HEK293 (cell line): Measurements from ENCODE around the gene ZNF865.

Experiments
- FEZF1 ChIP-seq: fragments of 450-650 bp; formaldehyde crosslinking; IDR thresholded peaks from 2 replicates; pipeline ENCODE4 v1.5.1; 2016; ENCODE audit warnings: missing biosample characterization, missing genetic modification characterization
- HOXA7 ChIP-seq: sonication (generic); formaldehyde crosslinking; IDR thresholded peaks from 2 replicates; pipeline ENCODE4 v1.8.1; 2022; ENCODE audit warnings: missing genetic modification reagents, borderline replicate concordance
- MEIS1 ChIP-seq: sonication (generic); formaldehyde crosslinking; IDR thresholded peaks from 2 replicates; pipeline ENCODE4 v1.8.1; 2022; ENCODE audit warnings: missing genetic modification reagents, mild to moderate bottlenecking, borderline replicate concordance
- MYNN ChIP-seq: fragments of 450-650 bp; formaldehyde crosslinking; IDR thresholded peaks from 2 replicates; pipeline ENCODE4 v1.5.1; 2016; ENCODE audit warnings: missing biosample characterization, missing genetic modification characterization, borderline replicate concordance
- PRDM2 ChIP-seq: fragments of 450-650 bp; formaldehyde crosslinking; IDR thresholded peaks from 2 replicates; pipeline ENCODE4 v1.5.1; 2016; ENCODE audit warnings: missing biosample characterization, missing genetic modification characterization, borderline replicate concordance
- PRDM4 ChIP-seq: fragments of 450-650 bp; formaldehyde crosslinking; IDR thresholded peaks from 2 replicates; pipeline ENCODE4 v1.5.1; 2017; ENCODE audit warnings: missing biosample characterization, missing genetic modification characterization
- RBAK ChIP-seq: fragments of 450-650 bp; formaldehyde crosslinking; IDR thresholded peaks from 2 replicates; pipeline ENCODE4 v1.5.1; 2016; ENCODE audit warnings: missing biosample characterization, missing genetic modification characterization
- SP2 ChIP-seq: fragments of 450-650 bp; formaldehyde crosslinking; IDR thresholded peaks from 2 replicates; pipeline ENCODE4 v1.5.1; 2016; ENCODE audit warnings: missing biosample characterization, missing genetic modification characterization
- YY2 ChIP-seq: fragments of 450-650 bp; formaldehyde crosslinking; IDR thresholded peaks from 2 replicates; pipeline ENCODE4 v1.5.1; 2016; ENCODE audit warnings: missing biosample characterization, missing genetic modification characterization
- ZBTB7A ChIP-seq: fragments of 450-650 bp; formaldehyde crosslinking; IDR thresholded peaks from 2 replicates; pipeline ENCODE4 v1.5.1; 2016; ENCODE audit warnings: low read depth, missing biosample characterization, missing genetic modification characterization
- ZNF19 ChIP-seq: fragments of 450-650 bp; formaldehyde crosslinking; IDR thresholded peaks from 2 replicates; pipeline ENCODE4; 2016; ENCODE audit warnings: missing biosample characterization, missing genetic modification characterization, low read depth
- ZNF214 ChIP-seq: fragments of 450-650 bp; formaldehyde crosslinking; IDR thresholded peaks from 2 replicates; pipeline ENCODE4 v1.5.1; 2017; ENCODE audit warnings: missing biosample characterization, mild to moderate bottlenecking, missing genetic modification characterization, borderline replicate concordance
- ZNF221 ChIP-seq: fragments of 450-650 bp; formaldehyde crosslinking; IDR thresholded peaks from 2 replicates; pipeline ENCODE4 v1.5.1; 2017; ENCODE audit warnings: missing biosample characterization, missing genetic modification characterization, borderline replicate concordance
- ZNF24 ChIP-seq: fragments of 450-650 bp; formaldehyde crosslinking; IDR thresholded peaks from 2 replicates; pipeline ENCODE4 v1.5.1; 2016; ENCODE audit warnings: missing biosample characterization, missing genetic modification characterization
- ZNF324 ChIP-seq: fragments of 450-650 bp; formaldehyde crosslinking; IDR thresholded peaks from 2 replicates; pipeline ENCODE4 v1.5.1; 2016; ENCODE audit warnings: missing biosample characterization, missing genetic modification characterization
- ZNF404 ChIP-seq: fragments of 450-650 bp; formaldehyde crosslinking; IDR thresholded peaks from 2 replicates; pipeline ENCODE4 v1.5.1; 2017; ENCODE audit warnings: missing biosample characterization, missing genetic modification characterization
- ZNF433 ChIP-seq: fragments of 450-650 bp; formaldehyde crosslinking; IDR thresholded peaks from 2 replicates; pipeline ENCODE4 v1.5.1; 2016; ENCODE audit warnings: missing biosample characterization, missing genetic modification characterization, low read depth
- ZNF48 ChIP-seq: fragments of 450-650 bp; formaldehyde crosslinking; IDR thresholded peaks from 2 replicates; pipeline ENCODE4 v1.5.1; 2016; ENCODE audit warnings: missing biosample characterization, missing genetic modification characterization
- ZNF513 ChIP-seq: fragments of 450-650 bp; IDR thresholded peaks from 2 replicates; pipeline ENCODE4 v1.5.1; 2018; ENCODE audit warnings: missing biosample characterization, missing genetic modification characterization
- ZNF621 ChIP-seq: fragments of 450-650 bp; formaldehyde crosslinking; IDR thresholded peaks from 2 replicates; pipeline ENCODE4 v1.5.1; 2017; ENCODE audit warnings: missing biosample characterization, missing genetic modification characterization
- ZNF624 ChIP-seq: fragments of 450-650 bp; formaldehyde crosslinking; IDR thresholded peaks from 2 replicates; pipeline ENCODE4 v1.5.1; 2017; ENCODE audit warnings: missing biosample characterization, missing genetic modification characterization
- ZNF626 ChIP-seq: fragments of 450-650 bp; sonication (Bioruptor Pico); formaldehyde crosslinking; IDR thresholded peaks from 2 replicates; pipeline ENCODE4 v1.5.1; 2018; ENCODE audit warnings: missing biosample characterization, missing genetic modification characterization, inconsistent platforms
- ZNF660 ChIP-seq: fragments of 450-650 bp; IDR thresholded peaks from 2 replicates; pipeline ENCODE4 v1.5.1; 2018; ENCODE audit warnings: missing biosample characterization, mild to moderate bottlenecking, missing genetic modification characterization
- ZNF670 ChIP-seq: fragments of 450-650 bp; formaldehyde crosslinking; IDR thresholded peaks from 2 replicates; pipeline ENCODE4 v1.5.1; 2016; ENCODE audit warnings: missing biosample characterization, missing genetic modification characterization, low read depth
- ZNF677 ChIP-seq: fragments of 450-650 bp; IDR thresholded peaks from 2 replicates; pipeline ENCODE4 v1.5.0; 2018; ENCODE audit warnings: missing biosample characterization, mild to moderate bottlenecking, missing genetic modification characterization, moderate library complexity
- ZNF747 ChIP-seq: fragments of 450-650 bp; formaldehyde crosslinking; IDR thresholded peaks from 2 replicates; pipeline ENCODE4 v1.5.1; 2016; ENCODE audit warnings: missing biosample characterization, missing genetic modification characterization
- ZNF76 ChIP-seq: fragments of 450-650 bp; formaldehyde crosslinking; IDR thresholded peaks from 2 replicates; pipeline ENCODE4; 2016; ENCODE audit warnings: low read depth, missing biosample characterization, missing genetic modification characterization, borderline replicate concordance
- ZNF777 ChIP-seq: fragments of 450-650 bp; formaldehyde crosslinking; IDR thresholded peaks from 2 replicates; pipeline ENCODE4 v1.5.1; 2017; ENCODE audit warnings: missing biosample characterization, missing genetic modification characterization, borderline replicate concordance
- ZSCAN16 ChIP-seq: fragments of 450-650 bp; formaldehyde crosslinking; IDR thresholded peaks from 2 replicates; pipeline ENCODE4 v1.5.1; 2016; ENCODE audit warnings: missing biosample characterization, missing genetic modification characterization
- ZSCAN23 ChIP-seq: fragments of 450-650 bp; formaldehyde crosslinking; IDR thresholded peaks from 2 replicates; pipeline ENCODE4 v1.5.1; 2016; ENCODE audit warnings: missing biosample characterization, missing genetic modification characterization

The ZNF865 gene

GRCh38 chr19:55643003-55643886, 37.8 kb downstream of the ZNF865 start, which contains the start of gene ZNF581 (continued):
- TF ChIP-seq FEZF1 (tag by site-specific recombination) (peak; percentile 30; the same call in 1 of the 2 replicates), ZNF19 (tag by site-specific recombination) (no peak), MYNN (tag by site-specific recombination) (no peak), ZNF626 (no peak), ZNF777 (tag by site-specific recombination) (no peak; the same call in 1 of the 2 replicates), ZNF24 (tag by site-specific recombination) (peak; percentile 86), ZNF404 (no peak), SP2 (tag by site-specific recombination) (peak; percentile 61), HOXA7 (0 out of 2 replicates have a peak, but pooled peaks have one; percentile 20), ZNF660 (tag by site-specific recombination) (peak; percentile 94), YY2 (tag by site-specific recombination) (peak; percentile 81), ZNF513 (peak; percentile 61; the same call in 1 of the 2 replicates), ZSCAN16 (no peak), RBAK (no peak), ZBTB7A (tag by site-specific recombination) (peak; percentile 97), ZNF670 (tag by site-specific recombination) (no peak), PRDM2 (no peak), ZNF624 (tag by site-specific recombination) (no peak), ZNF48 (tag by site-specific recombination) (no peak), ZSCAN23 (tag by site-specific recombination) (0 out of 2 replicates have a peak, but pooled peaks have one; percentile 58), ZNF214 (tag by site-specific recombination) (no peak), ZNF433 (tag by site-specific recombination) (no peak), ZNF747 (no peak), ZNF621 (tag by site-specific recombination) (no peak), MEIS1 (no peak), ZNF677 (no peak), PRDM4 (tag by site-specific recombination) (peak; percentile 68), ZNF324 (tag by site-specific recombination) (no peak; the same call in 1 of the 2 replicates), ZNF76 (peak; percentile 92), ZNF221 (tag by site-specific recombination) (no peak)
